ENCODE data around the gene NOSIP.

Gene NOSIP

DNA sequence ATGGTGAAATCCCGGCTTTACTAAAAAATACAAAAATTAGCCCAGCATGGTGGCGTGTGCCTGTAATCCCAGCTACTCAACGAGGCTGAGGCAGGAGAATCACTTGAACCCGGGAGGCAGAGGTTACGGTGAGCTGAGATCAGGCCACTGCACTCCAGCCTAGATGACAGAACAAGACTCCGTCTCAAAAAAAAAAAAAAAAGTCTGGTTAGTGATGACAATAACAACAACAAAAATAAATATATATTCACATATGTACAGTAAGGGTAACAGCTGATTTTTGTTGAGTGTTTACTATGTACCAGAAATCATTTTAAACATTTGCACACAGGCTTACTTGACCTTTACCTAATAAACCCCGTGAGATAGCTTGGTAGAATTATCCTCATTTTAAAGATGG lies 36.6 kb upstream of the NOSIP start:
- ATAC-seq (ENCODE audit: low read depth) (no peak), DNase-seq (ENCODE audit: low spot score) (no peak)
- H3K4me3 ChIP-seq (ENCODE audit: severe bottlenecking) = no peak overlapping the region
- H3K36me3 ChIP-seq (ENCODE audit: low read depth) = peaks cover 45% of the 10 kb centered on the region
- no peaks in the 10 kb centered on the region for H3K27me3 ChIP-seq (ENCODE audit: insufficient read depth, poor library complexity, severe bottlenecking)
- TF ChIP-seq, protein P1, sequence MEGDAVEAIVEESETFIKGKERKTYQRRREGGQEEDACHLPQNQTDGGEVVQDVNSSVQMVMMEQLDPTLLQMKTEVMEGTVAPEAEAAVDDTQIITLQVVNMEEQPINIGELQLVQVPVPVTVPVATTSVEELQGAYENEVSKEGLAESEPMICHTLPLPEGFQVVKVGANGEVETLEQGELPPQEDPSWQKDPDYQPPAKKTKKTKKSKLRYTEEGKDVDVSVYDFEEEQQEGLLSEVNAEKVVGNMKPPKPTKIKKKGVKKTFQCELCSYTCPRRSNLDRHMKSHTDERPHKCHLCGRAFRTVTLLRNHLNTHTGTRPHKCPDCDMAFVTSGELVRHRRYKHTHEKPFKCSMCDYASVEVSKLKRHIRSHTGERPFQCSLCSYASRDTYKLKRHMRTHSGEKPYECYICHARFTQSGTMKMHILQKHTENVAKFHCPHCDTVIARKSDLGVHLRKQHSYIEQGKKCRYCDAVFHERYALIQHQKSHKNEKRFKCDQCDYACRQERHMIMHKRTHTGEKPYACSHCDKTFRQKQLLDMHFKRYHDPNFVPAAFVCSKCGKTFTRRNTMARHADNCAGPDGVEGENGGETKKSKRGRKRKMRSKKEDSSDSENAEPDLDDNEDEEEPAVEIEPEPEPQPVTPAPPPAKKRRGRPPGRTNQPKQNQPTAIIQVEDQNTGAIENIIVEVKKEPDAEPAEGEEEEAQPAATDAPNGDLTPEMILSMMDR (IDR thresholded peaks at IDR 0.05; ENCODE audit: poor library complexity, severe bottlenecking) = no peak
- H3K4me1 ChIP-seq (ENCODE audit: insufficient read depth, poor library complexity, severe bottlenecking) = peaks cover 20% of the 10 kb centered on the region
- H3K27ac ChIP-seq (ENCODE audit: poor library complexity, severe bottlenecking) = no peak overlapping the region
- H3K9me3 ChIP-seq (ENCODE audit: severe bottlenecking) = no peaks in the 10 kb centered on the region

- Histone ChIP-seq H3K4me1 (ENCODE audit: insufficient read depth, poor library complexity, severe bottlenecking) (peaks cover 21% of the 10 kb centered on the region), H3K4me3 (ENCODE audit: severe bottlenecking) (no peak overlapping the region), H3K9me3 (ENCODE audit: severe bottlenecking) (no peaks in the 10 kb centered on the region), H3K27me3 (ENCODE audit: insufficient read depth, poor library complexity, severe bottlenecking) (no peaks in the 10 kb centered on the region), H3K27ac (ENCODE audit: poor library complexity, severe bottlenecking) (no peak overlapping the region), H3K36me3 (ENCODE audit: low read depth) (peaks cover 45% of the 10 kb centered on the region)
- ATAC-seq (ENCODE audit: low read depth) (no peak), DNase-seq (ENCODE audit: low spot score) (no peak)
- TF ChIP-seq, protein P1 (IDR thresholded peaks at IDR 0.05; ENCODE audit: poor library complexity, severe bottlenecking) = no peak
Measured at GRCh38 chr19:49616532-49616931, 36.2 kb upstream of the NOSIP start.

DNA sequence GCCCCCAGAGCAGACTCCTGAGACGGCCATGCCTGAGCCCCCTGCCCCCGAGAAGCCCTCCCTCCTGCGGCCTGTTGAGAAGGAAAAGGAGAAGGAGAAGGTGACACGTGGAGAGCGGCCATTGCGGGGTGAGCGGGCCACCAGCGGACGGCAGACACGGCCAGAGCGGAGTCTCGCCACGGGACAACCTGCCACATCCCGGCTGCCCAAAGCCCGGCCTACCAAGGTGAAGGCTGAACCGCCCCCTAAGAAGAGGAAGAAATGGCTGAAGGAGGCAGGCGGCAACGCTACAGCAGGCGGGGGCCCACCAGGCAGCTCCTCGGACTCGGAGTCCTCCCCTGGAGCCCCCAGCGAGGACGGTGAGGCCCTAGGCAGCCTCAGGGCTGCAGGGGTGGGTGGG lies 35.5 kb upstream of the NOSIP start:
- Histone ChIP-seq H3K9me3 (ENCODE audit: severe bottlenecking) (no peaks in the 10 kb centered on the region), H3K4me3 (ENCODE audit: severe bottlenecking) (no peak overlapping the region), H3K4me1 (ENCODE audit: insufficient read depth, poor library complexity, severe bottlenecking) (peaks cover 21% of the 10 kb centered on the region), H3K27ac (ENCODE audit: poor library complexity, severe bottlenecking) (no peak overlapping the region), H3K36me3 (ENCODE audit: low read depth) (peaks cover 45% of the 10 kb centered on the region), H3K27me3 (ENCODE audit: insufficient read depth, poor library complexity, severe bottlenecking) (no peaks in the 10 kb centered on the region)
- DNase-seq (ENCODE audit: low spot score) (no peak), ATAC-seq (ENCODE audit: low read depth) (no peak)
- TF ChIP-seq, protein P1 (IDR thresholded peaks at IDR 0.05; ENCODE audit: poor library complexity, severe bottlenecking) = no peak

GRCh38 chr19:49614096-49614833 lies 33.9 kb upstream of the NOSIP start:
- DNase-seq (ENCODE audit: low spot score) (no peak), ATAC-seq (ENCODE audit: low read depth) (peak; percentile 78)
- H3K4me3 ChIP-seq (ENCODE audit: severe bottlenecking) = no peak overlapping the region
- H3K4me1 ChIP-seq (ENCODE audit: insufficient read depth, poor library complexity, severe bottlenecking) = peaks cover 21% of the 10 kb centered on the region
- H3K36me3 ChIP-seq (ENCODE audit: low read depth) = peaks cover 39% of the 10 kb centered on the region
- TF ChIP-seq, protein P1 (IDR thresholded peaks at IDR 0.05; ENCODE audit: poor library complexity, severe bottlenecking) = no peak
- H3K27me3 ChIP-seq (ENCODE audit: insufficient read depth, poor library complexity, severe bottlenecking) = no peaks in the 10 kb centered on the region
- H3K9me3 ChIP-seq (ENCODE audit: severe bottlenecking) = no peaks in the 10 kb centered on the region
- H3K27ac ChIP-seq (ENCODE audit: poor library complexity, severe bottlenecking) = peak overlapping the region; percentile 68

DNA sequence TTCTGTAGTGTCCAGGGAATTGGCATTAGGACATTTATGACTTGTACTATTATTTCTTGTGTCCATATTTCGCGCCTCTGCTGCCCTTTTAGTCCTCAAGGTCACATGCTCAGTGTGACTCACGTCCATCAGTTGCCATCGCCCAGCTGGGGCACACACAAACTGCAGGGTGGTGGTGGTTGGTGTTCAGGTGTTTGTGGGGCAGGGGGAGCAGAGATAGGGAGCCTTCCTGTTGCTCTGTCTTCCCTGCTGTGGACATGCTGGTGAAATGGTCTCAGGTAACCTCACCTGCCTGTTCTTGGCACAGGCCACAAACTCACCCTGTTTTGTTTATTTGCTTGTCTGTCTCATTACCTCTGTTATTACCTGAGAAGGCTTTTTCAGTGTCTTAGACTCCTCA lies 33.0 kb upstream of the NOSIP start:
- Histone ChIP-seq H3K27me3 (ENCODE audit: insufficient read depth, poor library complexity, severe bottlenecking) (no peaks in the 10 kb centered on the region), H3K36me3 (ENCODE audit: low read depth) (peaks cover 36% of the 10 kb centered on the region), H3K27ac (ENCODE audit: poor library complexity, severe bottlenecking) (peak overlapping the region; percentile 68), H3K9me3 (ENCODE audit: severe bottlenecking) (no peaks in the 10 kb centered on the region), H3K4me3 (ENCODE audit: severe bottlenecking) (no peak overlapping the region), H3K4me1 (ENCODE audit: insufficient read depth, poor library complexity, severe bottlenecking) (peaks cover 21% of the 10 kb centered on the region)
- ATAC-seq (ENCODE audit: low read depth) = peak; percentile 44
- no peak for DNase-seq (ENCODE audit: low spot score)
- TF ChIP-seq, protein P1 (IDR thresholded peaks at IDR 0.05; ENCODE audit: poor library complexity, severe bottlenecking) = no peak
